Measurements from ENCODE around the gene INTS1.

INTS1 gene

GRCh38 chr7:1512781-1513656, 8.8 kb upstream of the INTS1 start:
- H3K4me3 ChIP-seq (ENCODE audit: control insufficient read depth, low read depth, low read length) = no peak overlapping the region
- no peak for TF ChIP-seq CTCF (IDR thresholded peaks at IDR 0.05; ENCODE audit: control insufficient read depth, insufficient read depth, low read depth, low read length, missing control alignments)
- DNase-seq (ENCODE audit: low read depth) = no peak

- DNase-seq (ENCODE audit: low read depth) = no peak
- no peak for TF ChIP-seq CTCF (IDR thresholded peaks at IDR 0.05; ENCODE audit: control insufficient read depth, insufficient read depth, low read depth, low read length, missing control alignments)
- H3K4me3 ChIP-seq (ENCODE audit: control insufficient read depth, low read depth, low read length) = no peak overlapping the region
These were observed 7.5 kb upstream of the INTS1 start for GRCh38 chr7:1511444-1512422.

- no peak overlapping the region for H3K4me3 ChIP-seq (ENCODE audit: control insufficient read depth, low read depth, low read length)
- no peak for DNase-seq (ENCODE audit: low read depth)
- no peak for TF ChIP-seq CTCF (IDR thresholded peaks at IDR 0.05; ENCODE audit: control insufficient read depth, insufficient read depth, low read depth, low read length, missing control alignments)
These were observed 6.6 kb upstream of the INTS1 start for GRCh38 chr7:1510780-1511154.

GRCh38 chr7:1509226-1509625, 5.0 kb upstream of the INTS1 start:
- TF ChIP-seq CTCF (IDR thresholded peaks at IDR 0.05; ENCODE audit: control insufficient read depth, insufficient read depth, low read depth, low read length, missing control alignments) = no peak
- DNase-seq (ENCODE audit: low read depth) = no peak
- no peak overlapping the region for H3K4me3 ChIP-seq (ENCODE audit: control insufficient read depth, low read depth, low read length)

- TF ChIP-seq CTCF (IDR thresholded peaks at IDR 0.05; ENCODE audit: control insufficient read depth, insufficient read depth, low read depth, low read length, missing control alignments) = no peak
- DNase-seq (ENCODE audit: low read depth) = no peak
- H3K4me3 ChIP-seq (ENCODE audit: control insufficient read depth, low read depth, low read length) = no peak overlapping the region
These were observed 4.1 kb upstream of the INTS1 start for GRCh38 chr7:1508277-1508758.

- no peak for TF ChIP-seq CTCF (IDR thresholded peaks at IDR 0.05; ENCODE audit: control insufficient read depth, insufficient read depth, low read depth, low read length, missing control alignments)
- H3K4me3 ChIP-seq (ENCODE audit: control insufficient read depth, low read depth, low read length) = no peak overlapping the region
- no peak for DNase-seq (ENCODE audit: low read depth)
These were observed 1.8 kb upstream of the INTS1 start for GRCh38 chr7:1505731-1506550.
